H1 (cell line): ENCODE measurements around the gene PRKCH. TPM values are rescaled to one million over a fixed set of nuclear protein-coding genes. Genes with fewer than 3 reads are reported as not detected.

Experiments
- BCL11A ChIP-seq, 2 experiments: IDR thresholded peaks; one replicate each; pipeline ENCODE4 v1.6.1; 2011; ENCODE audit warnings: low read depth in 2 of 2, low read length in 2 of 2, mild to moderate bottlenecking in 2 of 2
- CHD1 ChIP-seq: IDR thresholded peaks from 2 replicates; pipeline ENCODE4 v1.6.1; 2012; ENCODE audit warnings: low read depth, low read length, improper control_type of control experiment
- CHD2 ChIP-seq: IDR thresholded peaks from 2 replicates; pipeline ENCODE4 v1.6.1; 2012; ENCODE audit warnings: low read length, improper control_type of control experiment
- POLR2A ChIP-seq, 2 experiments: IDR thresholded peaks; 1 replicate in 1 of 2; 2 replicates in 1 of 2; pipeline ENCODE4 v1.6.1; 2011; ENCODE audit warnings: low read depth in 2 of 2, low read length in 2 of 2, mild to moderate bottlenecking in 2 of 2; ENCODE audit errors: control extremely low read depth in 1 of 2
- POLR2AphosphoS5 ChIP-seq: IDR thresholded peaks from 2 replicates; pipeline ENCODE4 v1.6.1; 2011; ENCODE audit warnings: low read depth, low read length
- RXRA ChIP-seq: IDR thresholded peaks from 2 replicates; pipeline ENCODE4 v1.6.1; 2011; ENCODE audit warnings: low read depth, mild to moderate bottlenecking, low read length, moderate library complexity; ENCODE audit not compliant: insufficient read depth
- SAP30 ChIP-seq: fragments of 300-600 bp; sonication (generic); IDR thresholded peaks from 2 replicates; pipeline ENCODE4 v1.7.1; 2012; ENCODE audit warnings: low read length, moderate library complexity, mild to moderate bottlenecking, inconsistent platforms; ENCODE audit not compliant: insufficient read depth, insufficient replicate concordance
- SP2 ChIP-seq: IDR thresholded peaks from 2 replicates; pipeline ENCODE4 v1.6.1; 2012; ENCODE audit warnings: mild to moderate bottlenecking, low read length, inconsistent platforms
- SP4 ChIP-seq: IDR thresholded peaks from 2 replicates; pipeline ENCODE4 v1.6.1; 2012; ENCODE audit warnings: low read length, inconsistent platforms
- TEAD4 ChIP-seq: IDR thresholded peaks from 2 replicates; pipeline ENCODE4 v1.6.1; 2012; ENCODE audit warnings: low read depth, low read length, inconsistent platforms, mixed read lengths
- YY1 ChIP-seq: IDR thresholded peaks from 2 replicates; pipeline ENCODE4 v1.6.1; 2011; ENCODE audit warnings: low read depth, mild to moderate bottlenecking, low read length
- polyA plus RNA-seq, 7 experiments: library from polyadenylated mRNA; depleted of rRNA in 3 of 7; stranded (reverse) in 5 of 7; unstranded in 2 of 7; fragments of >200 nt in 5 of 7; fragments of 200-250 nt in 2 of 7; gene quantifications; 1 replicate in 5 of 7; 2 replicates in 1 of 7; 4 replicates in 1 of 7; pipeline versions ENCODE4 v1.2.1 to v1.2.3, GENCODE V29; 2011 to 2013; ENCODE audit warnings: missing spikeins in 2 of 7, mixed read lengths in 2 of 7
- total RNA-seq: library from RNA; stranded (reverse); fragmentation: NEBNext Ultra II Directional; extraction: Animal tissue kit (Norgen Biotek cat#: 25700); gene quantifications from 2 replicates; pipeline ENCODE4 v1.2.1, GENCODE V29; 2021
- TF ChIP-seq, protein P1 (sequence below): fragments of 300-600 bp; sonication (generic); IDR thresholded peaks from 2 replicates; pipeline ENCODE4 v1.7.1; 2012; ENCODE audit warnings: low read length, moderate library complexity, mild to moderate bottlenecking, inconsistent platforms; ENCODE audit not compliant: insufficient replicate concordance

PRKCH gene
- total and polyA plus RNA-seq, 2 of the 8 experiments (the other 6 are each of a cell fraction or from before 2014, with no cell fraction given) = 6.4 to 7.0 TPM

DNA sequence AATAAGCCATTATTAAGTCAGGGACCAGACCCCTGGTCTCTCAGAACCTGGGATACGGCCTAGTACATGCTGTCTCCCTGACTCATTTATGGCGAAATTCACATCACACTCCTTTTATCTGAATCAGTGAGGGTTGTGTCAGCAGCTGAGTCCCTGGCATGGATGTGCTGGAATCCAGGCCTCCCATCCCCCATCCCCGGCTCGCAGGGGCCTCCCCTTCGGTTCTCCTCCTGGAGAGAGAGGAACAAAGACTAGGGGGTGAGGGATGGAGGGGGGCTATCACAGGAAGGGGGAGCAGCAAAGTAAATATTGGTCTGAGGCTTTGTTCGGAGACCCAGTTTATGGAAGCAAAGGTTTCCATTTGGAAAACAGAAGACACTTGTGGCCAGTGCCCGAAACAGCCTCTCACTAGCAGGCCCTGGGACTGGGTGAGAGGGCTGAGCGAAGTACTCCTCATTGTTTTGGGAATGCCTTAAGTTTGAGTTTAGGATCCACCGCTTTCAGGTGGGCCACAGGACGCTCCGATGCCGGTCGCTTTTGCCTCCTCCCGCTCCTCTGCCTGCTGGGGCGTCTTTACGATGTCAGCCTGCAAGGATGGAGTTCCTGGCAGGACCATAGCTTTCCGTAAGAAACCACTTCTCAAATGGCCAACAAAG, 145.0 kb downstream of the PRKCH start (continued):
- TF ChIP-seq, protein P1, sequence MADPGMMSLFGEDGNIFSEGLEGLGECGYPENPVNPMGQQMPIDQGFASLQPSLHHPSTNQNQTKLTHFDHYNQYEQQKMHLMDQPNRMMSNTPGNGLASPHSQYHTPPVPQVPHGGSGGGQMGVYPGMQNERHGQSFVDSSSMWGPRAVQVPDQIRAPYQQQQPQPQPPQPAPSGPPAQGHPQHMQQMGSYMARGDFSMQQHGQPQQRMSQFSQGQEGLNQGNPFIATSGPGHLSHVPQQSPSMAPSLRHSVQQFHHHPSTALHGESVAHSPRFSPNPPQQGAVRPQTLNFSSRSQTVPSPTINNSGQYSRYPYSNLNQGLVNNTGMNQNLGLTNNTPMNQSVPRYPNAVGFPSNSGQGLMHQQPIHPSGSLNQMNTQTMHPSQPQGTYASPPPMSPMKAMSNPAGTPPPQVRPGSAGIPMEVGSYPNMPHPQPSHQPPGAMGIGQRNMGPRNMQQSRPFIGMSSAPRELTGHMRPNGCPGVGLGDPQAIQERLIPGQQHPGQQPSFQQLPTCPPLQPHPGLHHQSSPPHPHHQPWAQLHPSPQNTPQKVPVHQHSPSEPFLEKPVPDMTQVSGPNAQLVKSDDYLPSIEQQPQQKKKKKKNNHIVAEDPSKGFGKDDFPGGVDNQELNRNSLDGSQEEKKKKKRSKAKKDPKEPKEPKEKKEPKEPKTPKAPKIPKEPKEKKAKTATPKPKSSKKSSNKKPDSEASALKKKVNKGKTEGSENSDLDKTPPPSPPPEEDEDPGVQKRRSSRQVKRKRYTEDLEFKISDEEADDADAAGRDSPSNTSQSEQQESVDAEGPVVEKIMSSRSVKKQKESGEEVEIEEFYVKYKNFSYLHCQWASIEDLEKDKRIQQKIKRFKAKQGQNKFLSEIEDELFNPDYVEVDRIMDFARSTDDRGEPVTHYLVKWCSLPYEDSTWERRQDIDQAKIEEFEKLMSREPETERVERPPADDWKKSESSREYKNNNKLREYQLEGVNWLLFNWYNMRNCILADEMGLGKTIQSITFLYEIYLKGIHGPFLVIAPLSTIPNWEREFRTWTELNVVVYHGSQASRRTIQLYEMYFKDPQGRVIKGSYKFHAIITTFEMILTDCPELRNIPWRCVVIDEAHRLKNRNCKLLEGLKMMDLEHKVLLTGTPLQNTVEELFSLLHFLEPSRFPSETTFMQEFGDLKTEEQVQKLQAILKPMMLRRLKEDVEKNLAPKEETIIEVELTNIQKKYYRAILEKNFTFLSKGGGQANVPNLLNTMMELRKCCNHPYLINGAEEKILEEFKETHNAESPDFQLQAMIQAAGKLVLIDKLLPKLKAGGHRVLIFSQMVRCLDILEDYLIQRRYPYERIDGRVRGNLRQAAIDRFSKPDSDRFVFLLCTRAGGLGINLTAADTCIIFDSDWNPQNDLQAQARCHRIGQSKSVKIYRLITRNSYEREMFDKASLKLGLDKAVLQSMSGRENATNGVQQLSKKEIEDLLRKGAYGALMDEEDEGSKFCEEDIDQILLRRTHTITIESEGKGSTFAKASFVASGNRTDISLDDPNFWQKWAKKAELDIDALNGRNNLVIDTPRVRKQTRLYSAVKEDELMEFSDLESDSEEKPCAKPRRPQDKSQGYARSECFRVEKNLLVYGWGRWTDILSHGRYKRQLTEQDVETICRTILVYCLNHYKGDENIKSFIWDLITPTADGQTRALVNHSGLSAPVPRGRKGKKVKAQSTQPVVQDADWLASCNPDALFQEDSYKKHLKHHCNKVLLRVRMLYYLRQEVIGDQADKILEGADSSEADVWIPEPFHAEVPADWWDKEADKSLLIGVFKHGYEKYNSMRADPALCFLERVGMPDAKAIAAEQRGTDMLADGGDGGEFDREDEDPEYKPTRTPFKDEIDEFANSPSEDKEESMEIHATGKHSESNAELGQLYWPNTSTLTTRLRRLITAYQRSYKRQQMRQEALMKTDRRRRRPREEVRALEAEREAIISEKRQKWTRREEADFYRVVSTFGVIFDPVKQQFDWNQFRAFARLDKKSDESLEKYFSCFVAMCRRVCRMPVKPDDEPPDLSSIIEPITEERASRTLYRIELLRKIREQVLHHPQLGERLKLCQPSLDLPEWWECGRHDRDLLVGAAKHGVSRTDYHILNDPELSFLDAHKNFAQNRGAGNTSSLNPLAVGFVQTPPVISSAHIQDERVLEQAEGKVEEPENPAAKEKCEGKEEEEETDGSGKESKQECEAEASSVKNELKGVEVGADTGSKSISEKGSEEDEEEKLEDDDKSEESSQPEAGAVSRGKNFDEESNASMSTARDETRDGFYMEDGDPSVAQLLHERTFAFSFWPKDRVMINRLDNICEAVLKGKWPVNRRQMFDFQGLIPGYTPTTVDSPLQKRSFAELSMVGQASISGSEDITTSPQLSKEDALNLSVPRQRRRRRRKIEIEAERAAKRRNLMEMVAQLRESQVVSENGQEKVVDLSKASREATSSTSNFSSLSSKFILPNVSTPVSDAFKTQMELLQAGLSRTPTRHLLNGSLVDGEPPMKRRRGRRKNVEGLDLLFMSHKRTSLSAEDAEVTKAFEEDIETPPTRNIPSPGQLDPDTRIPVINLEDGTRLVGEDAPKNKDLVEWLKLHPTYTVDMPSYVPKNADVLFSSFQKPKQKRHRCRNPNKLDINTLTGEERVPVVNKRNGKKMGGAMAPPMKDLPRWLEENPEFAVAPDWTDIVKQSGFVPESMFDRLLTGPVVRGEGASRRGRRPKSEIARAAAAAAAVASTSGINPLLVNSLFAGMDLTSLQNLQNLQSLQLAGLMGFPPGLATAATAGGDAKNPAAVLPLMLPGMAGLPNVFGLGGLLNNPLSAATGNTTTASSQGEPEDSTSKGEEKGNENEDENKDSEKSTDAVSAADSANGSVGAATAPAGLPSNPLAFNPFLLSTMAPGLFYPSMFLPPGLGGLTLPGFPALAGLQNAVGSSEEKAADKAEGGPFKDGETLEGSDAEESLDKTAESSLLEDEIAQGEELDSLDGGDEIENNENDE = no peak
- TF ChIP-seq CHD1 = no peak
- no peak for TF ChIP-seq SP2
- TF ChIP-seq TEAD4 = peak; percentile 87
- TF ChIP-seq BCL11A (IDR thresholded peaks at IDR 0.05; ENCODE audit: low read depth in 2 of 2, low read length in 2 of 2) = no peak
- TF ChIP-seq POLR2A (IDR thresholded peaks at IDR 0.05; ENCODE audit: control extremely low read depth in 1 of 2, low read depth in 2 of 2, low read length in 2 of 2) = peak; percentile 40 to 49; a peak in 2 of 3 replicates
- no peak for TF ChIP-seq RXRA
- no peak for TF ChIP-seq SAP30
- peak; percentile 24; the same call in 1 of the 2 replicates for TF ChIP-seq YY1
- peak; percentile 60; the same call in 1 of the 2 replicates for TF ChIP-seq CHD2
- TF ChIP-seq POLR2AphosphoS5 = no peak
- TF ChIP-seq SP4 = peak; percentile 13; the same call in 1 of the 2 replicates
